ENCODE data around the gene TMEM181. TPM values are rescaled to one million over a fixed set of nuclear protein-coding genes. Genes with fewer than 3 reads are reported as not detected.

TMEM181 gene
- total and polyA plus RNA-seq, 2 of the 13 experiments (the other 11 are each of a cell fraction or from before 2014, with no cell fraction given), result 59.1 to 108 TPM

- TF ChIP-seq, protein P1, sequence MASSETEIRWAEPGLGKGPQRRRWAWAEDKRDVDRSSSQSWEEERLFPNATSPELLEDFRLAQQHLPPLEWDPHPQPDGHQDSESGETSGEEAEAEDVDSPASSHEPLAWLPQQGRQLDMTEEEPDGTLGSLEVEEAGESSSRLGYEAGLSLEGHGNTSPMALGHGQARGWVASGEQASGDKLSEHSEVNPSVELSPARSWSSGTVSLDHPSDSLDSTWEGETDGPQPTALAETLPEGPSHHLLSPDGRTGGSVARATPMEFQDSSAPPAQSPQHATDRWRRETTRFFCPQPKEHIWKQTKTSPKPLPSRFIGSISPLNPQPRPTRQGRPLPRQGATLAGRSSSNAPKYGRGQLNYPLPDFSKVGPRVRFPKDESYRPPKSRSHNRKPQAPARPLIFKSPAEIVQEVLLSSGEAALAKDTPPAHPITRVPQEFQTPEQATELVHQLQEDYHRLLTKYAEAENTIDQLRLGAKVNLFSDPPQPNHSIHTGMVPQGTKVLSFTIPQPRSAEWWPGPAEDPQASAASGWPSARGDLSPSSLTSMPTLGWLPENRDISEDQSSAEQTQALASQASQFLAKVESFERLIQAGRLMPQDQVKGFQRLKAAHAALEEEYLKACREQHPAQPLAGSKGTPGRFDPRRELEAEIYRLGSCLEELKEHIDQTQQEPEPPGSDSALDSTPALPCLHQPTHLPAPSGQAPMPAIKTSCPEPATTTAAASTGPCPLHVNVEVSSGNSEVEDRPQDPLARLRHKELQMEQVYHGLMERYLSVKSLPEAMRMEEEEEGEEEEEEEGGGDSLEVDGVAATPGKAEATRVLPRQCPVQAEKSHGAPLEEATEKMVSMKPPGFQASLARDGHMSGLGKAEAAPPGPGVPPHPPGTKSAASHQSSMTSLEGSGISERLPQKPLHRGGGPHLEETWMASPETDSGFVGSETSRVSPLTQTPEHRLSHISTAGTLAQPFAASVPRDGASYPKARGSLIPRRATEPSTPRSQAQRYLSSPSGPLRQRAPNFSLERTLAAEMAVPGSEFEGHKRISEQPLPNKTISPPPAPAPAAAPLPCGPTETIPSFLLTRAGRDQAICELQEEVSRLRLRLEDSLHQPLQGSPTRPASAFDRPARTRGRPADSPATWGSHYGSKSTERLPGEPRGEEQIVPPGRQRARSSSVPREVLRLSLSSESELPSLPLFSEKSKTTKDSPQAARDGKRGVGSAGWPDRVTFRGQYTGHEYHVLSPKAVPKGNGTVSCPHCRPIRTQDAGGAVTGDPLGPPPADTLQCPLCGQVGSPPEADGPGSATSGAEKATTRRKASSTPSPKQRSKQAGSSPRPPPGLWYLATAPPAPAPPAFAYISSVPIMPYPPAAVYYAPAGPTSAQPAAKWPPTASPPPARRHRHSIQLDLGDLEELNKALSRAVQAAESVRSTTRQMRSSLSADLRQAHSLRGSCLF (CRISPR knock-in tag; IDR thresholded peaks at IDR 0.05; ENCODE audit: borderline replicate concordance), result no peak
- TF ChIP-seq TAF1 (CRISPR knock-in tag; IDR thresholded peaks at IDR 0.05) (peak; percentile 39; the same call in 1 of the 2 replicates), ZMAT5 (CRISPR knock-in tag; IDR thresholded peaks at IDR 0.05; ENCODE audit: borderline replicate concordance, low read depth) (no peak), HNRNPH1 (optimal IDR thresholded peaks at IDR 0.05; ENCODE audit: low read depth, low read length) (no peak), ZNF605 (CRISPR knock-in tag; IDR thresholded peaks at IDR 0.05) (0 out of 2 replicates have a peak, but pooled peaks have one; percentile 50), RXRA (CRISPR knock-in tag; IDR thresholded peaks at IDR 0.05) (peak; percentile 91), ZNF382 (CRISPR knock-in tag; IDR thresholded peaks at IDR 0.05; ENCODE audit: borderline replicate concordance) (no peak), ZIK1 (CRISPR knock-in tag; IDR thresholded peaks at IDR 0.05; ENCODE audit: borderline replicate concordance, low read depth) (no peak), ZNF747 (CRISPR knock-in tag; IDR thresholded peaks at IDR 0.05; ENCODE audit: borderline replicate concordance) (no peak; the same call in 1 of the 2 replicates), TBX2 (CRISPR knock-in tag; IDR thresholded peaks at IDR 0.05; ENCODE audit: borderline replicate concordance) (no peak; the same call in 1 of the 2 replicates), LBX2 (CRISPR knock-in tag; IDR thresholded peaks at IDR 0.05; ENCODE audit: borderline replicate concordance) (no peak), FOXK1 (CRISPR knock-in tag; IDR thresholded peaks at IDR 0.05; ENCODE audit: borderline replicate concordance, low read depth) (0 out of 2 replicates have a peak, but pooled peaks have one; percentile 51), ZBTB1 (CRISPR knock-in tag; IDR thresholded peaks at IDR 0.05; ENCODE audit: borderline replicate concordance) (no peak), ZFP41 (CRISPR knock-in tag; IDR thresholded peaks at IDR 0.05; ENCODE audit: borderline replicate concordance) (no peak), ZFYVE20 (CRISPR knock-in tag; IDR thresholded peaks at IDR 0.05; ENCODE audit: borderline replicate concordance, low read depth) (no peak), CEBPB (IDR thresholded peaks at IDR 0.05; ENCODE audit: borderline replicate concordance, low read depth, low read length) (peak; percentile 38; the same call in 1 of the 2 replicates), GABPB1 (CRISPR knock-in tag; IDR thresholded peaks at IDR 0.05) (peak; percentile 66; the same call in 1 of the 2 replicates)
- TF ChIP-seq, protein P2, sequence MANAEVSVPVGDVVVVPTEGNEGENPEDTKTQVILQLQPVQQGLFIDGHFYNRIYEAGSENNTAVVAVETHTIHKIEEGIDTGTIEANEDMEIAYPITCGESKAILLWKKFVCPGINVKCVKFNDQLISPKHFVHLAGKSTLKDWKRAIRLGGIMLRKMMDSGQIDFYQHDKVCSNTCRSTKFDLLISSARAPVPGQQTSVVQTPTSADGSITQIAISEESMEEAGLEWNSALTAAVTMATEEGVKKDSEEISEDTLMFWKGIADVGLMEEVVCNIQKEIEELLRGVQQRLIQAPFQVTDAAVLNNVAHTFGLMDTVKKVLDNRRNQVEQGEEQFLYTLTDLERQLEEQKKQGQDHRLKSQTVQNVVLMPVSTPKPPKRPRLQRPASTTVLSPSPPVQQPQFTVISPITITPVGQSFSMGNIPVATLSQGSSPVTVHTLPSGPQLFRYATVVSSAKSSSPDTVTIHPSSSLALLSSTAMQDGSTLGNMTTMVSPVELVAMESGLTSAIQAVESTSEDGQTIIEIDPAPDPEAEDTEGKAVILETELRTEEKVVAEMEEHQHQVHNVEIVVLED (CRISPR knock-in tag; IDR thresholded peaks at IDR 0.05; ENCODE audit: borderline replicate concordance), result peak; percentile 23; the same call in 1 of the 2 replicates
- TF ChIP-seq, protein P3, sequence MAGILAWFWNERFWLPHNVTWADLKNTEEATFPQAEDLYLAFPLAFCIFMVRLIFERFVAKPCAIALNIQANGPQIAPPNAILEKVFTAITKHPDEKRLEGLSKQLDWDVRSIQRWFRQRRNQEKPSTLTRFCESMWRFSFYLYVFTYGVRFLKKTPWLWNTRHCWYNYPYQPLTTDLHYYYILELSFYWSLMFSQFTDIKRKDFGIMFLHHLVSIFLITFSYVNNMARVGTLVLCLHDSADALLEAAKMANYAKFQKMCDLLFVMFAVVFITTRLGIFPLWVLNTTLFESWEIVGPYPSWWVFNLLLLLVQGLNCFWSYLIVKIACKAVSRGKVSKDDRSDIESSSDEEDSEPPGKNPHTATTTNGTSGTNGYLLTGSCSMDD (CRISPR knock-in tag; IDR thresholded peaks at IDR 0.05), result 0 out of 2 replicates have a peak, but pooled peaks have one; percentile 23
Observed at GRCh38 chr6:158545043-158545966, 14.6 kb upstream of the TMEM181 start (continued).

All from HepG2 (cell line).